ENCODE results near the gene TMC2.
A peak's percentile ranks its signal among the peaks of the same experiment; 100 is the strongest.
"Not testable (repeated sequence)": the region's sequence is repeated elsewhere in the genome, so short reads cannot be mapped to it uniquely, and the experiment has no call there.

The TMC2 gene

GRCh38 chr20:2536560-2536986, at the start of gene TMC2:
Gene TMC2, plus strand, starts transcription at chr20:2536573. Its CDS starts 49 bp downstream, at chr20:2536622.
- DNase-seq: no peak

GRCh38 chr20:2502808-2503384, 33.5 kb upstream of the TMC2 start:
- not testable (repeated sequence) for DNase-seq

- not testable (repeated sequence) for DNase-seq
These were observed 31.6 kb upstream of the TMC2 start for GRCh38 chr20:2504803-2505202.

- not testable (repeated sequence) for DNase-seq
These were observed 29.9 kb upstream of the TMC2 start for GRCh38 chr20:2506426-2506825.

GRCh38 chr20:2507464-2507863, 28.9 kb upstream of the TMC2 start:
- no peak for DNase-seq

- DNase-seq: no peak
These were observed 28.3 kb upstream of the TMC2 start for GRCh38 chr20:2507875-2508630.

GRCh38 chr20:2508631-2509467, 27.5 kb upstream of the TMC2 start, which contains the start of gene ZNF343:
Gene ZNF343, minus strand, starts transcription at chr20:2508915. Its CDS starts 15,020 bp downstream, at chr20:2493895.
- peak; percentile 68 for DNase-seq

- no peak for DNase-seq
These were observed 26.9 kb upstream of the TMC2 start for GRCh38 chr20:2509468-2509781.

GRCh38 chr20:2509794-2510193, 26.6 kb upstream of the TMC2 start:
- DNase-seq: no peak

GRCh38 chr20:2515203-2515602, 21.2 kb upstream of the TMC2 start:
- DNase-seq: no peak

GRCh38 chr20:2516399-2516798, 20.0 kb upstream of the TMC2 start:
- DNase-seq: no peak

GRCh38 chr20:2518096-2518495, 18.3 kb upstream of the TMC2 start:
- no peak for DNase-seq

GRCh38 chr20:2518558-2518957, 17.8 kb upstream of the TMC2 start:
- DNase-seq: no peak

- DNase-seq: no peak
These were observed 17.1 kb upstream of the TMC2 start for GRCh38 chr20:2519115-2519809.

GRCh38 chr20:2520617-2521016, 15.8 kb upstream of the TMC2 start:
- DNase-seq: no peak

- DNase-seq: no peak
These were observed 14.7 kb upstream of the TMC2 start for GRCh38 chr20:2521369-2522305.

GRCh38 chr20:2522826-2523429, 13.4 kb upstream of the TMC2 start:
- DNase-seq: not testable (repeated sequence)

GRCh38 chr20:2523919-2524708, 12.3 kb upstream of the TMC2 start:
- peak; percentile 29 for DNase-seq

GRCh38 chr20:2524709-2525506, 11.5 kb upstream of the TMC2 start:
- DNase-seq: no peak

- DNase-seq: not testable (repeated sequence)
These were observed 10.2 kb upstream of the TMC2 start for GRCh38 chr20:2526218-2526583.
